Stimulated activated CD8-positive, alpha-beta memory T cell treated with anti-CD3 and anti-CD28 coated beads, Interleukin-7, amount 100 ng/mL, for 4 hours (primary cell): ENCODE results near the gene CYP24A1.
"Not testable (repeated sequence)": the region's sequence is repeated elsewhere in the genome, so short reads cannot be mapped to it uniquely, and the experiment has no call there.

ENCODE experiments used
- DNase-seq, 2 donors: peaks; one replicate each; pipeline ENCODE4 v3.0.0-alpha.2; 2020; ENCODE audit warnings: low read depth in 2 of 2

CYP24A1 gene

DNA sequence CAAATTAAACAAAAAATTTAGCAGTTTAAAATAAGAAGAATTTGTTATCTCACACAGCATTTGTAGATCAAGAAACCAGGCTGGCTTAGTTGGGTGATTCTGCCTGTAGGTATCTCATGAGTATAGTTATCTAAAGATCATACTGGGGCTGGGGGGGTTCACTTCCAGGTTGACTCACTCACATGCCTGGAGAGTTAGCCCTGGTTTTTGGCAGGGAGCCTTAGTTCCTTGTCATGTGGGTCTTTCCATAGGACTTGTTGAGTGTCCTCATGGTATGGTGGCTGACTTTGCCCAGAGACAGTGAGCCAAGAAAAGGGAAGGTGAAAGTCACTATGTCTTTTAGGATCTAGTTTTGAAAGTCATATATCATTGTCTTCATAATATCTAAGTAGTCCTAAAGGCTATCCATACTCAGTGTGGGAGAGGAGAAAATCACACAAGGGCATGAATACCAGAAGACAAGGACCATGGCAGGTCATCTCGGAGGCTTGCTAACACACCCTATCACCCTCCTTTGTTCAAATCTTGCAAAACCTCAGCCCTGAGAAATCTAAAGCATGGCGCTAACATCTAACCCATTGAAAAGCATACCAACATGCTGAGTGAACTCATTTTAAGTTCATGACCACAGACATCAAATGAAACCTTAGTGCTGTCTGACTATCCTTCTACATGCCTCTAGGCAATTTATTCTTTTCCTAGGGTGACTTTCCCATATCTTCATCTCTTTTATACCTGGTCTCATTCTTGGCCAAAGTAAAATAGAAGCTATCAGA, 39.2 kb downstream of the CYP24A1 start:
- DNase-seq: no peak

DNA sequence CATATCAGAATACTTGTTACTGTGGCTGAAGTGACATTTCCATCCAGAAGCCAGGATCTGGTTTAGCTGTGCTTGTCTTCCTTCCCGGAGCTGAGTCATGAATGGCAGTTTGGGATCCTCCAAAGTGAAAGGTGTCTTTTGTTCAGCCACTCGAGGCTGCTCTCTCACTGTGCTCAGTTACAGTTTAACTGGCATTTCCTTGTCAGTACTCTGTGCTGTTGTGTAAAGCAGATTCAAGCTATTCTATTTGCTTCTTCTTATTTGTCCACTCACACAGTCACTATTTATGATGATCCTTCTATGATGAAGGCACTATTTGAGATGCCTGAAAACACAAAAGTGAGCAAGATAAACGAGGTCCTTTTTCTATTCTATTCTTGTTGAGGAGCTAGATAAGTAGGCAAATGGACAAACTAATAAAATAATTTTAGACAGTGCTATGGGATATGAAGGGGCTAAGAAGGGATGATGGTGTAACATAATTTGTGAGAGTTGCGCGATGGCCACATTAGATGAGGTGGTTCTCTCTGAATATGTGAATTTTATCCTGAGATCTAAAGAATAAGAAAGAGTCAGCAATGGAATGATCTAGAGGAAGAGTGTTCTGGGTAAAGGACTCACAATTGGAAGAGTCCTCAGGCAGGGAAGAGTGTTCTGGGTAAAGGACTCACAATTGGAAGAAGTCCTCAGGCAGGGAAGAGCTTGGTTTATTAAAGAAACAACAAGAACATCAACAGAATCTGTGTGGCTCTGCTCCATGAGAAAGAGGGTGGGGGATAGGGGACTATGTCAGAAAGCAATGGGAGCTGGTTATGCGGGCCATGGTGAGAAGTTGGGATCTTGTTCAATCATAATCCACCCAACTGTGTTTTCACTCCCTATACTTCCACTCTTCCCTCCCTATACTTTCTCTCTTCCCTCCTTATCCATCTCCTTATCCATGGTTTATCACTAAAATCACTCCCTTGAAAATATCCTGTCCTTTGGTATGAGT, 40.1 kb downstream of the CYP24A1 start:
- DNase-seq: no peak

DNA sequence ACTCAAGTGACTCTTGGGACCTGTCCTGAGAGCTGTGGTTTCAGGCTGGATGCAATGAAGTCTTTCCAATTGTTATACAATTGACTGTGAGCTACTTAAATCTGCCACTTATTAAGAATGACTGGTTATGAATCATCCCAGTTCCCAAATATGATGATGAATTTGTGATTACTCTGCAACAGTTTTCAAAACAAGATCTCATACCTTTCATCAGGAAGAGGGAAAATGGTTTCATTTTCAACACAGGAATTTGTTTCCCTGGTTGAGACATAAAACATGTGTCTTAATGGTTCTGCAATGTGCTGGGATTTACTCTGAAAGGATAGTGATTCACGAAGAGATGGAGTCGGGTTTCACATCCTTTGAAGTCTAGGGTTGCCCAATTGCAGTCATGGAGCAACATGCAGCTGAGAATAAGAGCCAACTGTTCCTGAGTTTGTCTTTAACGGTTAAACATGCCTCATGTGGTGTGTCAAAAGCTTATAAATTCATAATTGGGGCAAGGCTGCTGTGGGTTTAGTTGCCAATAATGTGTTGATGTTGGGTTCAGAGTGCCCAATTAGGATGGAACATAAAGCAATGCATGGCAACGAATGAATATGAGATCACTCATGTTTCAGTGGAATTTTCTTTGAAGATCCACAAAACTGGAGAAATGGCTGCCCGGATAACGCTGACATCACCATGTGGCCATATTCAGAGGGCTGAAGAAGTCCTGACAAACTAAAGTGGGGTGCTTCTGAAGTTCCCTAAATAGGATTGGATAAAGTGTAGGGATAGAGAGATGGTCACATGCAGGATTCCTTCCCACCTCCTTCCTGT, 41.0 kb downstream of the CYP24A1 start:
- DNase-seq: no peak

DNA sequence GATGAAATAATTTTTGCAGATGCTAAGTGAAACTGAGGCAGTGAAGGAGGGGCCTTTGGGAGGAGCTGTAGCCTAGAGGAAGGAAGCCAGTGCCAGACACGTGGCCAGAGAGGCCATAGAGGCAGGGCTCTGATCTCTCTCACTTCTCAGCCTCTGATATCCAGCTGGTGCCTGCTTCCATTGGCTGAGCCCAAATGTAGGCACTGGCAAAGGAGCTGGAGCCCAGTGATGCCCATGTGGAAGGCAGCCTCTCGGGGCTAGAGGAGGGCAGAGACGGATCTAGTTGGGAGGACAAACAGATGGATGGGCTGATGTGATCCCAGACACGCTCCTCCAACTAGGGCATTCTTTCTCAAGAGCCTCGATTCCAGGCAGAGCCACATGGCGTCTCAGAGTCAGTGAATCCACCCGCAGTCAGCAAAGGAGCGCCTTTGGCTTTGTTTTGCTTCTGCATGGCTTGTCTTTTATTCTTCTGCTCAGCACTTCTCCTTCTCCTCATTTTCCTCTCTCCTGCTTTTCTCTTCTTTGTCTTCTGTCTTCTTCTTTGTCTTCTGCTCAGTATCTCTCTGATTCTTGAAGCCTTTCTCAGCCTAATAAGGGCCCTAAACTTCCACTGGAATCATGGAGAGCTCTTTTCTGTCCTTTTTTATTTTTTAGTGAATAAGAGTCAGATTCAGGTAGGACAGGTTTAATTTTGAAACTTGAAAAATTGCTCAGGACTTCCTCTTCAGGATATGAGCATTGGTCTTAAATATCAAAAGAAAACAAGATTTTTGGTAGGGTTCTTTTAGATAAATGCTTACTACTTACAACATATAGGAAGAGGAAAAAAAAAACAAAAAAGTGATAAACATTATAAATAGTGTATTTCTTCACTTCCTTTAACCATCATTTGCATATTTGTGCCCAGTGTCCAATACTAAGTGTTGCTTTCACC, 41.8 kb downstream of the CYP24A1 start:
- DNase-seq: no peak

DNA sequence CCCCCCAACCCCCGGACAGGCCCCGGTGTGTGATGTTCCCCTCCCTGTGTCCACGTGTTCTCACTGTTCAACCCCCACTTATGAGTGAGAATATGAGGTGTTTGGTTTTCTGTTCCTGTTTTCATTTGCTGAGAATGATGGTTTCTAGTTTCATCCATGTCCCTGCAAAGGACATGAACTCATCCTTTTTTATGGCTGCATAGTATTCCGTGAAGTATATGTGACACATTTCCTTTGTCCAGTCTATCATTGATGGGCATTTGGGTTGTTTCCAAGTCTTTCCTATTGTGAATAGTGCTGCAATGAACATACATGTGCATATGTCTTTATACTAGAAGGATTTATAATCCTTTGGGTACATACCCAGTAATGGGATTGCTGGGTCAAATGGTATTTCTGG, 42.7 kb downstream of the CYP24A1 start:
- not testable (repeated sequence) for DNase-seq

DNA sequence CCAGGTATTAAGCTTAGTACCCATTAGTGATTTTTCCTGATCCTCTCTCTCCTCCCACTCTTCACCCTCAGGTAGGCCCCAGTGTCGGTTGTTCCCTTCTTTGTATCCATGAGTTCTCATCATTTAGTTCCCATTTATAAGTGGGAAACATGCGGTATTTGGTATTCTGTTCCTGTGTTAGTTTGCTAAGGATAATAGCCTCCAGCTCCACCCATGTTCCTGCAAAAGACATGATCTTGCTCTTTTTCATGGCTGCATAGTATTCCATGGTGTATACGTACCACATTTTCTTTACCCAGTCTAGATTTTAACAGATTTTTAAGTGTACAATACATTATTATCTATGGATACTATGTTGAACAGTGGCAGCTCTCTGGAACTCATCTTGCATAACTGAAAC, 44.4 kb downstream of the CYP24A1 start:
- no peak for DNase-seq

DNA sequence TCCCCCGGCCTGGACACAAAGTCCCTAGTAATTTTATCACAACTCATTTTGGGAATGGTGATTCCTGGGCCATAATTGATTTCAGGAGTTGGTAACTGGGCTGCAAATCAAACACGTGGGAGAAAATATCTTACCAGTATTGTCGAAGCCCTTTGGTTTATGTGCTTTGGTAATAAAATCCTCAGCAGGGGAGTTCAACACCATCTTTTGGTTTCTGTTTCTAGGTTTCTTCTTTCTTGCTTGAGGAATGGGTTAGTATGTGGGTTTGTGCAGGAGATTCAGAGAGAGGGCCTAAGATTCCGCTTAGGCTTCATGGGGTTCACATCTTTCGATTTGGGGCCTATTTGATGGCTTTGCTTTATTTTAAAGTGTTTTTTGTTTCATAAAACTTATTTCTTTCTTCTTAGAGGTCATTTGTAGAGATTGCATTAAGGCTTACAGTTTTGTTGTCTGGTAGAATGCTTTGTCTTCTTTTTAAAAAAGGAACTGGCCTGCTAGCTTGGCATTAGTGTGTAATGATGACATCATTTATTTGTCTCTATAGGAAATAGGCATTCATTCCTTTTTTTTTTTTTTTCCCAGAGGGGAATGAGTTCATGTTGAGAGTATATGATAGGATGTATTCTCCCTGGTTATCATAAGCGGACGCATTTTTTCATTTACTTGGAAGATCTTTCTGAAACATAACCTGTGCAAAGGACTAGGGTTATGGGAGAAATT, 45.8 kb downstream of the CYP24A1 start:
- DNase-seq: no peak

DNA sequence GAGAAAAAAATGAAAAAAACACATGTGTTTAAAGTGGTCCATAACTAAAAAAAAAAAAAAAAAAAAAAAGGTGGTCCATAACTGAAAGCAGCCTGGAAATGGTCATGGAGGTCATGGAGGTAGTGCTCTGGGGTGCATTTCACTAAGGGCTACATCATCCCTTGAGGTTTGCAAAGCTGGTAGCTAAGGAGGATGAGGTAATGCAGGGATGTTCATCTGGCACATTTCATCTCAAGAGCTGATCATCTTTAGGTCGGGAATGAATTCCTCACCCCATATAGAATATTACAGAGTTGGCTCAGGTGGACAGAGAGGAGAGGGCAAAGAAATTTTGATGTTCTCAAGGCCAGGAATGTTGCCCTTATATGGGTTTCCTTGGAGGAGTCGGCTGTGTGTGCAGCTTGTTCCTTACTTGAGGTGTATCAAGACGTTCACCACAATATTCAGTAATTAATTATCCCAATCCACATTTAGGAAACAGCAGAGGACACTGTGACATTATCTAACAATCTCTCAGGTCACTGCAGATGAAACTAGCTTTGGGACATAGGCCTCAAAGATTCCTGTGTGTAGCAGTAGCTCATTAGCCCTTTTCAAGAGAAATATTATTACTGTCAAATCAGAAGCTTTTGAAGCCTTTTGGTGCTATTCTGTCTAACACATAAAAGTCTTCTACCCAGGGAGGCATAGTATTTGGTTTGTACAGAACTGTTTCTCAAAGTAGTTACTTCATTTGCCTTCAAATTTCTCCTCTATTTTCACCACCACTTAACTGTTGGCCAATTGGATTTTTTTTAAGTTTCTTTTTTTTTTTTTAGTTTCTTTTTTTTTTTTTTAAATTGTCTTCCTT, 46.8 kb downstream of the CYP24A1 start:
- no peak for DNase-seq

DNA sequence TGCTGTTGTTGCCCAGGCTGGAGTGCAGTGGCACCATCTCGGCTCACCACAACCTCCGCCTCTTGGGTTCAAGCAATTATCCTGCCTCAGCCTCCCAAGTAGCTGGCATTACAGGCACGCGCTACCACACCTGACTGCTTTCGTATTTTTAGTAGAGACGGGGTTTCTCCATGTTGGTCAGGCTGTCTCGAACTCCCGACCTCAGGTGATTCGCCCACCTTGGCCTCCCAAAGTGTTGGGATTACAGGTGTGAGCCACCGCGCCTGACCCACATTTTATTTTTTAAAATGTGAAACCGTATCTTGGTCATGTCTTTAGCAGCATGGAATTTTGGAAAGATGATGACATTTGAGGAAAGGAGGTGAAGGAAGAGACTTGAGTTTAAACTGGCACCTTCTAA, 47.5 kb downstream of the CYP24A1 start:
- not testable (repeated sequence) for DNase-seq

DNA sequence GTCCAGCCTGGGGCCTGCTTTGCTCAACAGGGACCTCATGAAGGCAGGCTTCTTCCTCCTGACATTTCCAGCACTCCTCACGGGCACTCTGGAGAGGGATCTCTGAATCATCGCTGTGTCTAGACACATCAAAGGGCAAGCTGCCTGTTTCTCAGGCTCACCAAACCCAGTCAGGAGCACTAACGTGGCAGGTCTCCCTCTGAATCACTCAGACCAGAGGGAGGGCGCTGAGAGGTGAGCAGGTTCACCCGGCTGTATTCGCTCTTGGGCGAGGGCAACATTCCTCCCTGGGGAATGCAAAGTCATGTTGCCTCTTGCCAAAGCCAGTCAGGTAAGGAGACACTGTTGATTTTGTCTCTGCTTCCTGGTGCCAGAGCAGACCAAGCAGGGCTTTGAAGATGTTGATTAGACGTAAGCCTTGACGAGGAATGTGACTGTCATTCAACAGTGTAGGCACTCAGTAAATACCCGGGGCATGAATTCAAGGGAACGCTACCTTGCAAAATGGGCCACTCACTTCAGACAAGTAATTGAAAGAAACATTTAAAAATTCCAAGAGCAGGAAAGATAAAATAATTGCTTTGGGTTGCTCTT, 50.1 kb downstream of the CYP24A1 start:
- no peak for DNase-seq

DNA sequence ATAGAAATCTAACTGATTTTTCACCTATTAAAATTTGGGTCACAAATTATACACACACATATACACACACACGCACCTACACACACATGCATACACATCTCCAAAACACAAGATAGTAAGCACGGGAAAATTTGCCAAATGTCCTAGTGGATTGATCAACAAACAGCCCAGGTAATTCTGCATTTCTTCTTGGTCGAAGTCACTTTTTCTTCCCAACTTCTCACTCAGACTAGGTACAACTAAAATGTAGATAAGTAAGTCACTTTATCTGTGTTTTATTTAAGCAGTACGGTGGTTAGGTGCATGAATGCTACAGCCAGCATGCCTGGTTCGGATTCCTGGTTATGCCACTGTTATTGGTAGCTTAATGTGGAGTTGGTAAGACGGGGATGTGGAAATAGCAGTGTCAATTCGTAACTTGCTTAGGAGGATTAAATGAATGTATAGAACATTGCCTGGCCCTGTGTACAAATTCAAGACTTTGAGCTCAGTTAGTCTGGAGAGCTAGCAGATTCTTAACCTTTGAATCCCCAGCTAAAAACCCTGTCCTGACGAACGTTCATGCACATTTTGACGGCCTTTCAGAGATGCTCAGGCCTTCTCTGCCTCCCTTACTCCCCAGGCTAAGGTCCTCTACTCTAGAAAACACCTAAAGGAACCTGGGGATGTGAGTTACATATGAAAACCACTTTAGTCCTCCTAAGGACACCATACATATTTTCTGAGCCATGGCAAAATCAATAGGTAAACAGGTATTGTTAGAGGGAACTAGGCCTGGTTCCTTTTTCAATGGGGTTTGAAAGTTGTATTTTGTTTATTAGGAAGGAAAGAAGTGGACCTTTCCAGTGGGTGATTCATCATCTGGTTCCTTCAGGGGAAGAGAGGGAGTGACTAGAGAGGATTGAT, 50.9 kb downstream of the CYP24A1 start:
- DNase-seq: no peak

DNA sequence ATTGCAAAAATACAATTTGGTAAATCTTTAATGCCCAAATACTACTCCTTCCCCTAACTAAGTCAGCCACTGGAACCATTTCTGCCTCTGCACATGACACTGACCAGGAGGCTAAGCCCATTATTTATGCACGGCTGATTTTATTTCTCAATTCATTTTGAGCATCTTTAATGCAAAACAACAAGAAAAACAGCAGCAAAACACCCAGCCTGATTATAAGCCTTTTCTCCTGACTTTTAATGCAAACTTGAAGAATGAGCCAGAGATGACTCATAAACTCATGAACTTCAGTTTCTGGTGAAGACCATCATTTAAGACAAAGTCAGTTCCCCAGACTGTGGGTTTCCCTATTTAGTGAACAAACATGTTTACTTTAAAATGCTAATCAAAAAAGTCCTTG, 51.6 kb downstream of the CYP24A1 start:
- DNase-seq: no peak

DNA sequence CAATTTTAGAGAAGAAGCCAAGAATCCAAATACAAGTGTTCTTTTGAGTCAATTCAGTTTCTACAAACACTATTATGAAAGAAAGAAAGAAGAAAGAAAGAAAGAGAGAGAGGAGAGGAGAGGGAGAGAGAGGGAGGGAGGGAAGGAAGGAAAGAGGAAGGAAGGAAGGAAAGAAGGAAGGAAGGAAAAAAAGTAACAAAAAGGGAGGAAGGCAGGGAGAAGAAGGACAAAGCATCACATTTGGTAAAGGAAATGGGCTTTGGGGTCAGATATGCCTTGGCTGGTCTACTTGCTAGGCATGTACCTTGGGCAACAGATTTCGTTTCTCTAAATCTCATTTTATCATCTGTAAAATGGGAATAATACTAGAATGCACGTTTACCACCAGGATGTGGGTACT, 54.0 kb downstream of the CYP24A1 start:
- DNase-seq: no peak

DNA sequence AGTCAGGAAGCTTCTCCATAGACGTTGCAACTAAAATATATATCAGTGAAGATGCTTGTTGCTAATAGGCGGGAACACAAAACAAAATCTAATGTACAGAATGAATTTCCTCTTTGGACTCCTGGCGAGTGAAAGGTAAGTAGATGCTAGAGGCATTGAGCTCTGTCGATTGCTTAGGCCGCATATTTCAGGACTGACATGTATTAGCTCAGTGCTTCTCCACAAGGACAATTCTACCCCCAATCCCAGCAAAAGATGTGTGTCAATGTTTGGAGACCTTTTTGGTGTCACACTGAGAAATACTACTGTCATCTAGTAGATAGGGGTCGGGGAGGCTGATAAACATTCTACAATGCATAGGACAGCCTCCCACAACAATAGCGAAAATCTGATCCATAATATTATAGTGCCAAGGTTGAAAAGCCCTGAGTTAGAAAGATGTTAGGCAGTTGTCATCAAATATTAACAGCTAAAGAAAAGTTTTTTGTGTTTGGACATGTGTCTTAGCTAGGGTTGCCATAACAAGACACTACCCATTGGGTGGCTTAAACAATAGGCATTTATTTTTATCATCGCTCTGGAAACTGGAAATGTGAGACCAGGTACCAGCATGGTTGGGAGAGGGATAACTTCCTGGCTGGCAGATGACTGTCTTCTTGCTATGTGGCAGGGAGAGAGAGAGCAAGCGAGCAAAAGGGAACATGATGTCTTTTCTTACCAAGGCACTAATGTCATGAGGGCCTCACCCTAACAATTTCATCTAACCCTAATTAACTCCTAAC, 55.4 kb downstream of the CYP24A1 start:
- no peak for DNase-seq

DNA sequence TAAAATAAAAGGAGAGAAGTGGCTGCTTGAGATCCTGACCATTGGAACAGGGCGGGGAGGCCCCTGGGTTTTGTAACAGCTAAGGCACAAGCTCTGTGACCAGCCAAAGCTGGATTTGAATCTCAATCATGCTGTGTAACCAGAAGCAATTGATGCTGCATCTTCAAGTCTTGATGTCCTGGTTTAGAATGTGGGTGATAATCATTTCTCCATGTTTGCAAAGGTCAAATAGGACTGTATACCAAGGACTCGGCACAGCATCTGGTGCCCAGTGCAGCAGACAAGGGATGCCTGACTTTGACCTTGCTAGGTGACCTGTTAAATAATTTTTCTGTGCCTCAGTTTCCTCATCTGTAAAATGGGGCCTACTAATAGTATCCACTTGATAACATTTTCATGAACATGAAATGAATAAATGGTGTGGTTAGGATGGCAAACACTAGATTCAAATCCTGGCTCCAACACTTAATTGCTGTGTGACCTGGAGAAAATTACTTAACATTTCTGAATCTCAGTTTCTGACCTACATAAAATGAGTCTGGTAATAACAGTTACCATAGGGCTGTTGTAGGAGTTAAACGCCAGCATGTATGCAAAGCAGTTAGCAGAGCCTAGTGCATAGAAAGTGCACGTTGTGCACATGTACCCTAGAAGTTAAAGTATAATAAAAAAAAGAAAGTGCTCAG, 57.1 kb downstream of the CYP24A1 start:
- no peak for DNase-seq

DNA sequence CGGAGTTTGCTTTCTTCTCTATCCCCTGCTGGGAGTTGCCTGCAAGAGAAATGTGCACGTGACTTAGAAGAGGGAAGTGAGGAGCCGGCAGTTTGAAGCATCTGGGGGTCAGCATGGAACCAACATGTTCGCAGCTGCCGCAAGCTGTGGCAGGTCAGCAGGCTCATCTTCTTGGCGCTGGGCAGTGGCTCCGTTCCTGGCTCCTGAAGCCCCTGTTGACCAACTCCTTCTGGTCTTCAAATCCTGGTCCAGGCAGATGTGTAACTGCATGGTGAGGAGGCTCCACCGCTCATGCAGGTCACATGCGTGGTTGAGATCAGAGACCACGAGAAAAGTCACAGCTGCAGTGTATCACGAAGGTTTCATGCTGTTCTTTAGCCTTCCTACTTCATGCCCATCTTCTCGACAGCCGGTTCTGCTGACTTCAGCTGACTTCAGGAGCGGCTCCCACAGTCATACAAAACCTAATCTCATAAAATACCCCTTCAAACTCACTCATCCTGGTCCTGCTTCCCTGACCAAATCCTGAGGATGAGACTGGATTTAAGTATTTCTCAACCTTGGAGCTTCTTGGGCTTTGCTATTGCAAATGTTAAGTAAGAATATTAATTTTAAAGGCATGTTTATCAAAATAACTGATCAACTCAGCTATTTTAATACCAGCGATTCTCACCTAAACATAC, 58.5 kb downstream of the CYP24A1 start:
- no peak for DNase-seq
